GM23338 (cell line): ENCODE measurements around the gene UBE3C. TPM values are rescaled to one million over a fixed set of nuclear protein-coding genes. Genes with fewer than 3 reads are reported as not detected.
A peak's percentile ranks its signal among the peaks of the same experiment; 100 is the strongest.

Source experiments
- ATAC-seq: fragments of 200-7000 bp; cut with Tn5 transposase; 3 replicates; pipeline ENCODE4 v1.9.1; 2020
- DNase-seq: peaks from one replicate; pipeline ENCODE4 v3.0.0-alpha.2; 2015; ENCODE audit warnings: low spot score
- H2AFZ ChIP-seq: fragments of 200-600 bp; sonication (generic); 2 replicates; pipeline ENCODE4 v1.8.0; 2016; ENCODE audit warnings: antibody characterized with exemption, mild to moderate bottlenecking, moderate library complexity
- H3F3A ChIP-seq: fragments of 200-600 bp; sonication (generic); replicated peaks from 2 replicates; pipeline ENCODE4 v1.8.0; 2017; ENCODE audit warnings: antibody characterized with exemption, mixed run types, low read depth
- H3K27ac ChIP-seq: fragments of 200-600 bp; sonication (generic); 2 replicates; pipeline ENCODE4 v1.6.1; 2016; ENCODE audit warnings: low read depth
- H3K27me3 ChIP-seq: fragments of 200-600 bp; sonication (generic); 2 replicates; pipeline ENCODE4 v1.8.0; 2016; ENCODE audit warnings: mild to moderate bottlenecking, mixed run types, moderate library complexity; ENCODE audit not compliant: insufficient read depth
- H3K36me3 ChIP-seq: fragments of 200-600 bp; sonication (generic); 2 replicates; pipeline ENCODE4 v1.8.0; 2016; ENCODE audit warnings: mild to moderate bottlenecking; ENCODE audit not compliant: insufficient read depth
- H3K4me1 ChIP-seq: fragments of 200-600 bp; sonication (generic); 2 replicates; pipeline ENCODE4 v1.8.0; 2016; ENCODE audit warnings: mild to moderate bottlenecking, moderate library complexity; ENCODE audit not compliant: insufficient read depth
- H3K4me2 ChIP-seq: fragments of 200-600 bp; sonication (generic); 2 replicates; pipeline ENCODE4 v1.7.1; 2017; ENCODE audit warnings: mixed run types
- H3K4me3 ChIP-seq: fragments of 200-600 bp; sonication (generic); 2 replicates; pipeline ENCODE4 v1.6.1; 2016; ENCODE audit warnings: mixed run types
- H3K79me2 ChIP-seq: fragments of 200-600 bp; sonication (generic); replicated peaks from 2 replicates; pipeline ENCODE4 v1.8.0; 2017; ENCODE audit warnings: mild to moderate bottlenecking; ENCODE audit not compliant: insufficient read depth
- H3K9me2 ChIP-seq: fragments of 200-600 bp; sonication (generic); 2 replicates; pipeline ENCODE4 v1.8.0; 2017; ENCODE audit not compliant: insufficient read depth
- H4K20me1 ChIP-seq: fragments of 200-600 bp; sonication (generic); replicated peaks from 2 replicates; pipeline ENCODE4 v1.8.0; 2017; ENCODE audit warnings: mild to moderate bottlenecking; ENCODE audit not compliant: insufficient read depth
- H3K27ac Mint-ChIP-seq: 2 replicates; pipeline ENCODE4 v1.8.0; 2020; ENCODE audit warnings: inconsistent platforms, mild to moderate bottlenecking, moderate library complexity, mixed read lengths
- H3K27me3 Mint-ChIP-seq: 3 replicates; pipeline ENCODE4 v1.8.0; 2022; ENCODE audit warnings: low read depth, mild to moderate bottlenecking, moderate library complexity, mixed read lengths, inconsistent platforms; ENCODE audit not compliant: insufficient read depth, poor library complexity
- H3K36me3 Mint-ChIP-seq: 3 replicates; pipeline ENCODE4 v1.8.0; 2021; ENCODE audit warnings: low read depth, mild to moderate bottlenecking, inconsistent platforms, moderate library complexity, mixed read lengths
- H3K4me1 Mint-ChIP-seq: 3 replicates; pipeline ENCODE4 v1.8.0; 2020; ENCODE audit warnings: mild to moderate bottlenecking, inconsistent platforms, mixed read lengths
- H3K4me3 Mint-ChIP-seq: 3 replicates; pipeline ENCODE4 v1.8.0; 2021; ENCODE audit warnings: moderate library complexity, mild to moderate bottlenecking, inconsistent platforms, mixed read lengths
- H3K9me3 Mint-ChIP-seq: 3 replicates; pipeline ENCODE4 v1.8.0; 2020; ENCODE audit warnings: moderate library complexity, mild to moderate bottlenecking, inconsistent platforms, mixed read lengths
- CREB1 ChIP-seq: fragments of 250-450 bp; sonication (Bioruptor Pico); IDR thresholded peaks from 2 replicates; pipeline ENCODE4 v1.5.0; 2020; ENCODE audit warnings: low read depth, mild to moderate bottlenecking, moderate library complexity
- ETS1 ChIP-seq: IDR thresholded peaks from 2 replicates; pipeline ENCODE4 v1.6.1; 2016; ENCODE audit warnings: antibody characterized with exemption
- EZH2 ChIP-seq: fragments of 200-600 bp; sonication (generic); IDR thresholded peaks from one replicate; pipeline ENCODE4 v1.8.0; 2017; ENCODE audit warnings: antibody characterized with exemption, mild to moderate bottlenecking, low read depth; ENCODE audit not compliant: unreplicated experiment
- JUNB ChIP-seq: IDR thresholded peaks from one replicate; pipeline ENCODE4 v1.6.1; 2016; ENCODE audit warnings: antibody characterized with exemption; ENCODE audit not compliant: unreplicated experiment
- NANOG ChIP-seq: IDR thresholded peaks from 2 replicates; pipeline ENCODE4 v1.6.1; 2016; ENCODE audit warnings: antibody characterized with exemption, borderline replicate concordance
- POLR2AphosphoS5 ChIP-seq: IDR thresholded peaks from 2 replicates; pipeline ENCODE4 v1.6.1; 2016; ENCODE audit warnings: antibody characterized with exemption, low read depth
- REST ChIP-seq: IDR thresholded peaks from one replicate; pipeline ENCODE4 v1.6.1; 2018; ENCODE audit warnings: antibody characterized with exemption; ENCODE audit not compliant: unreplicated experiment
- ZNF331 ChIP-seq: fragments of 250-450 bp; sonication (Bioruptor Pico); IDR thresholded peaks from 2 replicates; pipeline ENCODE4 v1.5.0; 2020; ENCODE audit warnings: low read depth, mild to moderate bottlenecking, moderate library complexity
- ZNF462 ChIP-seq: fragments of 250-450 bp; sonication (Bioruptor Pico); IDR thresholded peaks from 2 replicates; pipeline ENCODE4 v1.5.0; 2020; ENCODE audit warnings: mild to moderate bottlenecking, moderate library complexity
- polyA plus RNA-seq: library from polyadenylated mRNA; unstranded; fragments of >200 nt; fragmentation: Nextera tagmentation; extraction: Ambion mirVana; gene quantifications from 2 replicates; pipeline ENCODE4 v1.2.1, GENCODE V29; 2016
- total RNA-seq: library from RNA; depleted of rRNA; stranded (reverse); fragments of >200 nt; shearing (Covaris generic); gene quantifications from 2 replicates; pipeline ENCODE4 v1.2.3, GENCODE V29; 2014

UBE3C gene
- total and polyA plus RNA-seq, 2 experiments from 2014 or later = 16.8 to 76.9 TPM

- peaks cover 6% of the 10 kb centered on the region; the same call in 1 of the 2 replicates for H3K36me3 ChIP-seq
- peaks cover 16% of the 10 kb centered on the region for H3K36me3 Mint-ChIP-seq
- H3K4me3 Mint-ChIP-seq = no peak overlapping the region
- no peaks in the 10 kb centered on the region for H3K27me3 ChIP-seq
- H3K27ac ChIP-seq = peak overlapping the region; percentile 50; the same call in 1 of the 2 replicates
- no peak overlapping the region for H2AFZ ChIP-seq
- ATAC-seq = no peak
- H3K9me3 Mint-ChIP-seq = no peaks in the 10 kb centered on the region
- H3K4me1 Mint-ChIP-seq = peaks cover 17% of the 10 kb centered on the region
- DNase-seq = no peak
- H3K4me1 ChIP-seq = peaks cover 5% of the 10 kb centered on the region; the same call in 1 of the 2 replicates
- no peak overlapping the region for H3K4me2 ChIP-seq
- no peak for TF ChIP-seq CREB1 (CRISPR knock-in tag)
- TF ChIP-seq ZNF462 = no peak
- no peak for TF ChIP-seq POLR2AphosphoS5
- TF ChIP-seq NANOG = no peak
- no peak for TF ChIP-seq ZNF331
- TF ChIP-seq ETS1 = no peak
- TF ChIP-seq REST = no peak
- no peak for TF ChIP-seq EZH2
- TF ChIP-seq JUNB = no peak
- peaks cover 29% of the 10 kb centered on the region; the same call in 1 of the 2 replicates for H3F3A ChIP-seq
- peaks cover 12% of the 10 kb centered on the region for H3K27me3 Mint-ChIP-seq
- H3K27ac Mint-ChIP-seq = peak overlapping the region; percentile 14; the same call in 1 of the 2 replicates
- no peaks in the 10 kb centered on the region for H3K9me2 ChIP-seq
- no peaks in the 10 kb centered on the region for H3K79me2 ChIP-seq
- 0 out of 2 replicates have a peak, but pooled peaks cover 9% of the 10 kb centered on the region for H4K20me1 ChIP-seq
- H3K4me3 ChIP-seq = no peak overlapping the region
Observed at GRCh38 chr7:157271991-157272324, 133.2 kb downstream of the UBE3C start.
